NCI-H524 (cell line): ENCODE results near the gene MTF2.
A peak's percentile ranks its signal among the peaks of the same experiment; 100 is the strongest.
"Not testable (repeated sequence)": the region's sequence is repeated elsewhere in the genome, so short reads cannot be mapped to it uniquely, and the experiment has no call there.

Experiments used
- DNase-seq, 2 experiments: peaks; one replicate each; lab custom pipeline; 2025; lab: John Stamatoyannopoulos, UW

The MTF2 gene

DNA sequence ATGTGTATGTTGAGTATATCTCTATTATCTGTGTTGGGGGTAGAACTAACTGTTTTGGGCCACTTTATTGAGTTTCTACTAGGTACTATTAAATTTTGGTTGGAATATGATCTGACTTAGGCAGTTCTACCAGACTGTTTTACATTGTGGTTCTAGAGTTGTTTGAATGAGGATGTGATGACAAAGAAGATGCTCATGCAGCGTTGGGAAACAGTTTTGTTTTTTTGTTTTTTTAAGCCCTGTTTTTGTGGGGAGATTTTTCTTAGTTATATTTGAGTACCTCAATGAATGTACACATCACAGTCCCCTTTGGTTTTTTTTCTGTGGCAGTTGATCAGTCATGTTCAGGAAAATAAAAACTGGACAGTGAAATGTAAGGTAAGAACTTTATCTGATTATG, 61.0 kb downstream of the MTF2 start:
- no peak for DNase-seq

GRCh38 chr1:93142161-93142560, 63.1 kb downstream of the MTF2 start:
- no peak for DNase-seq

- no peak for DNase-seq
These were observed 64.1 kb downstream of the MTF2 start for GRCh38 chr1:93143136-93143535.

DNA sequence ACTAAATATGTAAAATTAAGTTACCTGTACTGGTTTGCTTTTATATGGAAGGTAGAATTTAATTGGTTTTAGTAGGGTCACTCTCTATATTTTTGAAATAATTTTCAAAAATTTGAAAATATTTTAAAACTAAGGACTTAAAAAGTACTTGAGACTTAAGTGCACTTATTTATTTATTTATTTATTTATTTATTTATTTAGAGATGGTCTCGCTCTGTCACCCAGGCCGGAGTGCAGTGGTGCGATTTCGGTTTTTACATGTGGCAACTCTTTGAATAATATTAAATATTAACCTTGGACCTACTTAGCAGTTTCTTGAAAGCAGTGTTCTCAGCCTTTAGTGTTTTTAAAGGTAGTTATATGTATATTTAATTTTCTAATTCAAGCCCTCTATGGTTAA, 64.7 kb downstream of the MTF2 start:
- DNase-seq = no peak

- DNase-seq = no peak
These were observed 68.9 kb downstream of the MTF2 start for GRCh38 chr1:93148001-93148400.

GRCh38 chr1:93150729-93151128, 71.6 kb downstream of the MTF2 start:
- DNase-seq = no peak

DNA sequence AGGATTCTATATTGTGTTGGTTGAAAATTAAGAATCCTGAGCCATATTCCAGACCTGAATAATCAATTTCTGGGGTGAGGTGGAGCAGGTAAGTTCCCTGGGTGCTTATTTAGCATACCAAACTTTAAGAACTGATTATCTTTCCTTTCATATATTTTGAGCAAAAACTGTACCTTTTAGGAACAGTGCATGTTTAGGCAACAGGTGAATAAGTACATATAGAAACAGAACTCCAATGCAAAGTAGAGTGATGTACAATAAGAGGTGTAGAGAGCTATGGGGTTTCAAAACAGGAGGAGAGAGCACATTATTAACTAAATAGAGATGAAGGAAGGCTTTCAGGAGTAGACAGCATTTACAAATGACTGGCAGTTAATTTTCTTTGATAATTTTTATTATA, 72.4 kb downstream of the MTF2 start:
- no peak for DNase-seq

DNA sequence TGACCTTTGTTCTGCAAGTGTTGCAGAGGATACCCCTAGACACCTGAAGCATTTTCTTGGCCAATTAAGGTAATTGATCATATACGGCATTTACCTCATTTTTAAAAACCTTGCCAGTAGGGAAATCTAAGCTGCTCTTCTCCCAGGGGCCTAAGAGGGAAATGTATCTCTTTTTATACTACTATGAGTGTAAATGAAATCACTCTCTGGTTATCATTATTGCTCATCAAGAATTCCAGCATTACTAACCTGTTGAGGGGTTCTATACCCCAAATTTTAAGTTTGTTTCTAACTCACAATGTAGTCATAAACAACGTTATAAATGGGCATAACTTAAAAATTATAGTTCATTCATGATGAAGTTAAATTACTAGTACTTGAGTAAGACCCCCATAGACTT, 73.8 kb downstream of the MTF2 start:
- DNase-seq = no peak

GRCh38 chr1:93154898-93155297, 75.8 kb downstream of the MTF2 start:
- DNase-seq = no peak

DNA sequence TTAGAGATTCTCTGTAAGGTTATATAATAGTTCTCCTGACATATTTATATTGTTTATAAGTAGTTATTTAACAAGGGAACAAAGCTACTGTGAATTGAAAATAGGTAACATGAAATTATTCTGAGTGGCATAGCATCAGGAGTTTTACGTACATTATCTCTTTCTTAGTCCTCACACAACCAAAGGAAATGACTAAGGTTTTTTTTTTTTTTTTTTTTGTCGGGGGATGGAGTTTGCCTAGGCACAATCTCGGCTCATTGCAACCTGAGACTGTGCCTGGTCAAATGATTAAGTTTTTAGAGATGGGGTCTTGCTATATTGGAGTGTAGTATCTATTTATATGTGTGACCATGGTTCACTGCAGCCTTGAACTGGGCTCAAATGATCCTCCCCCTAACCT, 76.3 kb downstream of the MTF2 start:
- no peak for DNase-seq

- DNase-seq = no peak
These were observed 80.3 kb downstream of the MTF2 start for GRCh38 chr1:93159337-93159736.

DNA sequence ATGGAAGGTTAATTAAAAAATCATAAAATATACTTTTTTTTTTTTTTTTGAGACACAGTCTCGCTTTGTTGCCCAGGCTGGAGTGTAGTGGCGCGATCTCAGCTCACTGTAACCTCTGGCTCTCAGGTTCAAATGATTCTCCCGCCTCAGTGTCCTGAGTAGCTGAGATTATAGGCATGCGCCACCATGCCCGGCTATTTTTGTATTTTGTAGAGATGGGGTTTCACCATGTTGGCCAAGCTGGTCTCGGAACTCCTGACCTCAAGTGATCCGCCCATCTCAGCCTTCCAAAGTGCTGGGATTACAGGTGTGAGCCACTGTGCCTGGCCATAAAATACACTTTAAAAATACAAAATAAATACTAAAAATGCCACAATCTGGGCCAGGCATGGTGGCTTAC, 84.2 kb downstream of the MTF2 start:
- not testable (repeated sequence) for DNase-seq

DNA sequence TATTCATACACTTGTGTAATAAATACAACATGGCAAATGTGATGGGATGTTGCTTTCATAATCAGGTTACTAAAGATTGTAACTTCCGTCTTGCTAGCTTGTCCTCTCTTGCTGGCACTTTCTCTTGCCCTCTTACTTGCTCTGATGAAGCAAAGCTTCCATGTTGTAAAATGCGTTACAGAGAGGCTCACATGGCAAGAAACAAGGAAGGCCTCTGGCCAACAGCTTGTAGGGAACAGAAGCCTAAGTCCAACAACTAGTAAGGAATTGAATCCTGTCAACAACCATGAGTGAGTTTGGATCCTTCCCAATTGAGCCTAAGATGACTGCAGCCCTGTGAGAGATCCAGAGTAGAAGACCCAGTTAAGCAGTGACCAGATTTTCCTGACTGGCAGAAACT, 85.7 kb downstream of the MTF2 start:
- DNase-seq = no peak

DNA sequence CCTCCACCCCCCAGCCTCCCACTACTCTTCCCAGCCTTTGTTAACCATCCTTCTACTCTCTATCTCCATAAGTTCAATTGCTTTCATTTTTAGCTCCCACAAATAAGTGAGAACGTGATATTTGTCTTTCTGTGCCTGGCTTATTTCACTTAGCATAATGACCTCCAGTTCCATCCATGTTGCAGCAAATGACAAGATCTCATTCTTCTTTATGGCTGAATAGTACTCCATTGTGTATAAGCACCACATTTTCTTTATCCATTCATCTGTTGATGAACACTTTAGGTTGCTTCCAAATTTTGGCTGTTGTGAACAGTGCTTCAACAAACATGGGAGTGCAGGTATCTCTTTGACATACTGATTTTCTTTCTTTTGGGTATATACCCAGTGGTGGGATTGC, 86.8 kb downstream of the MTF2 start:
- DNase-seq = not testable (repeated sequence)

GRCh38 chr1:93167006-93167405, 87.9 kb downstream of the MTF2 start:
- DNase-seq = no peak

- not testable (repeated sequence) for DNase-seq
These were observed 91.1 kb downstream of the MTF2 start for GRCh38 chr1:93170141-93170678.

DNA sequence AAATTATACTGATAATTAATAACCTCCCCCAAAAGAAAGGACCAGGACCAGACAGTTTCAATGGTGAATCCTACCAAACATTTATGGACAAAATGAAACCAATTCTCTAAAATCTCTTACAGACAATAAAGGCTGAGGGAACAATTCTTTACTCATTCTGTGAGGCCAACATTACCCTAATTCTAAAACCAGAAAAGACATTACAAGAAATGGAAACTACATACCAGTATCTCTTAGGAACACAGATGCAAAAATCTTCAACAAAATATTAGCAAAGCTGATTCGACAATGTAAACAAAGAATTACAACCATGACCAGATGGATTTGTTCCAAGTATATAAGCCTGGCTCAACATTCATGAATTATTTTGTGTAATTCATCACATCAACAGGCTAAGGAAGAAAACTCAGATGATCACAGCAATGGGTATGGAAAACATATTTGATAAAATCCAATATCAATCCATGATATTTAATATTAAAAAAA, 92.5 kb downstream of the MTF2 start:
- DNase-seq = no peak

- no peak for DNase-seq
These were observed 93.7 kb downstream of the MTF2 start for GRCh38 chr1:93172778-93173177.

GRCh38 chr1:93174638-93175037, 95.6 kb downstream of the MTF2 start:
- DNase-seq = not testable (repeated sequence)

DNA sequence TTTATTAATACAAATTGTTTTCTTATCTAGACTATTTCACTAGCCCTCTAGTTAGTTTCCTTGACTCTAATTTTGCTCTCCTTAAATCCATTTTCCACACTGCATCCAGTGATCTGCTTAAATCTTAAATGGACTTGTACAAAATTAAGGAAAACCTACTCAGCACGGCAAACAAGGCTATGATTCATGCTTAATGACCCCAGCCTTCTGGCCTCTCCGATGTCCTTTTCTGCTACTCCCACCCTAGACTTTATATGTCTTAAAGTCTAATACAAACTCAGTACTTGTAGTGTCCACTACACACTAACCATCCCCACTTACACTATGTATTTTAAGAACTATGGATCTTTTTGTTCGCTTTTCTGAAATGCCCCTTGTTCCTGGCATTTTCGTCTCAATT, 98.9 kb downstream of the MTF2 start:
- no peak for DNase-seq

DNA sequence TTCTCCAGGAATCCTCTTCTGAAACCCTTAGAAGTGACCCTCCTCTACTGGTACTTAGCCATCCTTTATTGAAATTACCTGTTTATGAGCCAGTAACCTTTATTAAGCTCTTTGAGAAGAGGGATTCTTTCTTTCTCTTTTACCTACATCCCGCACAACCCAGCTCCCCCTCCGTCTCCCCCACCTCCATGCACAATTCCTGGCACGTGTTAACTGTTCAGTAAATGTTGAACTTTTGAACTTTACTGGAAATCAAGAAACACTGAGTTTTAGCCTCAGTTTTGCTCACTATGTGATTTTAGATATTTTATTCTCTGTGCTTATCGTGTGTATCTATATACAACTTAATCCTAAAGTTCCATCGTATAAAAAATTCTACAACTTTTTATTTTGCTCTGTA, 99.3 kb downstream of the MTF2 start:
- DNase-seq = no peak

DNA sequence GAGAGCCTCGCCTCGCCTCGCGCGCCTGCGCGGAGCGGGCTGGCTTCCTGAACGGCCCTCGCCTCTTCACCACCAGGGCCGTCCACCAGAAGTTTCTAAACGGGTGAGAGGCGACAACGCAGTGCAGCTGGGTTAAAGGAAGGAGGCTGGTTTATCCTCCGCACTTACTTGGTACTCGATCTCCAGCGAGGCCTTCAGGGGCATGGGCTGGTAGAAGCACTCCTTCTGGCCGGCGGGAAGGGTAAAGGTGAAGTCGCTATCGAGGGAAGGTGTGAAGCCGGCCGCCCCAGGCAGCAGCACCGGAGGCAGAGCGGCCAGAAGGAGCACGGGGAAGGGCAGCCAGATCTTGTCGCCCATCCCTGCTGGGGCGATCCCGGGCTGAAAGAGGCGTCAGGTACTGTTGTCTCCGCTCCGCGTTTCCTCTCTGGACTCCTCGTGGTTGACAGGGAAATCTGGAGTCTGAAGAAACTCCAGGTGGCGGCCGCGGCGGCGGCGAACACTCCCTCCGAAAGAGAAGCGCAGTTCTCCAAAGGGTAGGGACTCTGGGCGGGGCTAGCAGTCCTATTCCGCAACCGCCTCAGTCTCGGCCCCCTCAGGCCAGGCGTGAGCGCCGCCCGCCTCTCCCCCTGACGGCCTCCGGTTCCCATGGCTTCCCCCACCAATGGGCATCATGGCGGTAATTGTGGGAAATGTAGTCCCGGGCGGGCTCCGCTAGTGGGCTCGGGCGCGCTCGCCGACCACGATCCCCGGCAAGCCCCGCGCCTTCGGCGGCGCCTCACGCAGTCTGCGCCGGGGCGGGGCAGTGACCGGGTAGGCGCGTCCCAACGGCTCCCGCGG, 101.0 kb downstream of the MTF2 start, which contains the start of gene TMED5:
TSS of gene TMED5 (minus strand) at position 528 of the 837 bp plus-strand sequence. CDS start at position 357, 171 bp downstream.
- DNase-seq = peak; percentile 88 to 97
